H9 (cell line): Measurements from ENCODE around the gene MSH3. TPM values are rescaled to one million over a fixed set of nuclear protein-coding genes. Genes with fewer than 3 reads are reported as not detected.

Source experiments
- DNase-seq: peaks from one replicate; pipeline ENCODE4 v3.0.0-alpha.2; 2017
- H2AFZ ChIP-seq: one replicate; pipeline ENCODE4 v1.6.1; 2013; ENCODE audit warnings: mild to moderate bottlenecking, low read length, control low read depth, moderate library complexity
- H2AK5ac ChIP-seq: 2 replicates; pipeline ENCODE4 v1.6.1; 2013; ENCODE audit warnings: low read length, control low read depth, mixed read lengths; ENCODE audit not compliant: insufficient read length
- H2BK120ac ChIP-seq: one replicate; pipeline ENCODE4 v1.6.1; 2013; ENCODE audit warnings: low read depth, mild to moderate bottlenecking, low read length, control low read depth, inconsistent platforms; ENCODE audit not compliant: poor library complexity, severe bottlenecking
- H2BK12ac ChIP-seq: 2 replicates; pipeline ENCODE4 v1.6.1; 2013; ENCODE audit warnings: low read length, control low read depth, mixed read lengths, low read depth; ENCODE audit not compliant: insufficient read length
- H2BK15ac ChIP-seq: 2 replicates; pipeline ENCODE4 v1.6.1; 2013; ENCODE audit warnings: low read depth, low read length, control low read depth
- H2BK20ac ChIP-seq: one replicate; pipeline ENCODE4 v1.6.1; 2013; ENCODE audit warnings: low read depth, mild to moderate bottlenecking, low read length, control low read depth, inconsistent platforms; ENCODE audit not compliant: poor library complexity, severe bottlenecking
- H2BK5ac ChIP-seq: 2 replicates; pipeline ENCODE4 v1.6.1; 2013; ENCODE audit warnings: low read length, control low read depth, mixed read lengths; ENCODE audit not compliant: insufficient read length
- H3K14ac ChIP-seq: 2 replicates; pipeline ENCODE4 v1.6.1; 2013; ENCODE audit warnings: low read length, control low read depth; ENCODE audit not compliant: insufficient read depth
- H3K18ac ChIP-seq: 2 replicates; pipeline ENCODE4 v1.6.1; 2013; ENCODE audit warnings: low read depth, mild to moderate bottlenecking, mixed read lengths, low read length, control low read depth; ENCODE audit not compliant: insufficient read length
- H3K23ac ChIP-seq: 2 replicates; pipeline ENCODE4 v1.6.1; 2013; ENCODE audit warnings: low read length, control low read depth, mixed read lengths, low read depth; ENCODE audit not compliant: insufficient read length
- H3K23me2 ChIP-seq: 2 replicates; pipeline ENCODE4 v1.6.1; 2013; ENCODE audit warnings: low read depth, mild to moderate bottlenecking, mixed read lengths, low read length, control low read depth; ENCODE audit not compliant: insufficient read length, poor library complexity, severe bottlenecking
- H3K27ac ChIP-seq: 2 replicates; pipeline ENCODE4 v1.5.1; 2013; ENCODE audit warnings: low read length, control low read depth, mixed read lengths, low read depth; ENCODE audit not compliant: insufficient read length
- H3K27me3 ChIP-seq: 2 replicates; pipeline ENCODE4 v1.6.1; 2013; ENCODE audit warnings: low read length, control low read depth, inconsistent platforms; ENCODE audit not compliant: insufficient read depth
- H3K4ac ChIP-seq: 2 replicates; pipeline ENCODE4 v1.6.1; 2013; ENCODE audit warnings: low read depth, mild to moderate bottlenecking, control low read depth, inconsistent platforms, low read length, moderate library complexity
- H3K4me1 ChIP-seq: 2 replicates; pipeline ENCODE4 v1.6.1; 2013; ENCODE audit warnings: low read length, control low read depth, inconsistent platforms; ENCODE audit not compliant: insufficient read depth
- H3K4me2 ChIP-seq: 2 replicates; pipeline ENCODE4 v1.6.1; 2013; ENCODE audit warnings: low read length, control low read depth, mixed read lengths; ENCODE audit not compliant: insufficient read length, insufficient read depth
- H3K56ac ChIP-seq: 2 replicates; pipeline ENCODE4 v1.6.1; 2013; ENCODE audit warnings: low read depth, mild to moderate bottlenecking, mixed read lengths, low read length, control low read depth; ENCODE audit not compliant: insufficient read length
- H3K79me1 ChIP-seq: 2 replicates; pipeline ENCODE4 v1.6.1; 2013; ENCODE audit warnings: low read depth, mild to moderate bottlenecking, moderate library complexity, low read length, control low read depth, inconsistent platforms; ENCODE audit not compliant: insufficient read depth, poor library complexity, severe bottlenecking
- H3K79me2 ChIP-seq: 2 replicates; pipeline ENCODE4 v1.6.1; 2013; ENCODE audit warnings: low read length, control low read depth, inconsistent platforms; ENCODE audit not compliant: insufficient read depth
- H3K9ac ChIP-seq: 2 replicates; pipeline ENCODE4 v1.6.1; 2013; ENCODE audit warnings: low read length, control low read depth, mixed read lengths; ENCODE audit not compliant: insufficient read length; ENCODE audit errors: extremely low read depth
- H3K9me3 ChIP-seq: one replicate; pipeline ENCODE4 v1.6.1; 2013; ENCODE audit warnings: low read depth, low read length, inconsistent platforms; ENCODE audit not compliant: control insufficient read depth
- H3T11ph ChIP-seq: one replicate; pipeline ENCODE4 v1.6.1; 2013; ENCODE audit warnings: mild to moderate bottlenecking, low read length, control low read depth, inconsistent platforms
- H4K20me1 ChIP-seq: one replicate; pipeline ENCODE4 v1.6.1; 2013; ENCODE audit not compliant: control insufficient read depth, insufficient read length, insufficient read depth
- H4K5ac ChIP-seq: 2 replicates; pipeline ENCODE4 v1.6.1; 2013; ENCODE audit warnings: low read depth, mild to moderate bottlenecking, mixed read lengths, low read length, control low read depth; ENCODE audit not compliant: insufficient read length
- H4K8ac ChIP-seq: replicated peaks from 2 replicates; pipeline ENCODE4 v1.6.1; 2013; ENCODE audit warnings: low read length, control low read depth, mixed read lengths, low read depth; ENCODE audit not compliant: insufficient read length
- H4K91ac ChIP-seq: 2 replicates; pipeline ENCODE4 v1.6.1; 2013; ENCODE audit warnings: low read depth, mild to moderate bottlenecking, moderate library complexity, mixed read lengths, low read length, control low read depth; ENCODE audit not compliant: insufficient read length
- H3K27ac Mint-ChIP-seq, 3 experiments: 2 replicates in 2 of 3; 3 replicates in 1 of 3; pipeline ENCODE4 v1.8.0; 2020 to 2021; ENCODE audit warnings: mixed read lengths in 3 of 3, mild to moderate bottlenecking in 1 of 3, moderate library complexity in 1 of 3
- H3K27me3 Mint-ChIP-seq: 2 replicates; pipeline ENCODE4 v1.8.0; 2021; ENCODE audit warnings: low read depth, mild to moderate bottlenecking, moderate library complexity, mixed read lengths
- H3K36me3 Mint-ChIP-seq, 3 experiments: 2 replicates in 2 of 3; 3 replicates in 1 of 3; pipeline ENCODE4 v1.8.0; 2020 to 2021; ENCODE audit warnings: low read depth in 3 of 3, mixed read lengths in 3 of 3; ENCODE audit not compliant: insufficient read depth in 1 of 3
- H3K4me1 Mint-ChIP-seq, 2 experiments: 2 replicates each; pipeline ENCODE4 v1.8.0; 2020; ENCODE audit warnings: mixed read lengths in 2 of 2
- H3K4me3 Mint-ChIP-seq, 2 experiments: 2 replicates in 1 of 2; 3 replicates in 1 of 2; pipeline ENCODE4 v1.8.0; 2020 to 2021; ENCODE audit warnings: mild to moderate bottlenecking in 2 of 2, mixed read lengths in 2 of 2, moderate library complexity in 1 of 2
- H3K9me3 Mint-ChIP-seq, 2 experiments: 2 replicates in 1 of 2; 3 replicates in 1 of 2; pipeline ENCODE4 v1.8.0; 2020; ENCODE audit warnings: mild to moderate bottlenecking in 2 of 2, mixed read lengths in 2 of 2, moderate library complexity in 1 of 2
- CTCF ChIP-seq: fragments of 200-600 bp; sonication (generic); conservative IDR thresholded peaks from 3 replicates; pipeline ENCODE4 v1.8.0; 2021; ENCODE audit warnings: antibody characterized with exemption, mild to moderate bottlenecking
- WGBS: extraction: QIAGEN DNeasy Blood & Tissue Kit; methylation state at CpG from one replicate; pipeline ENCODE4 v1.1.7; 2013; ENCODE audit warnings: missing lambda C conversion rate, low lambda C conversion rate, mixed read lengths; ENCODE audit not compliant: insufficient read length; ENCODE audit errors: extremely low coverage; 5-methylcytosine and 5-hydroxymethylcytosine counted together
- total RNA-seq: library from RNA; stranded (reverse); gene quantifications from 2 replicates; pipeline ENCODE4 v1.2.1, GENCODE V29; 2021

The MSH3 gene
- total RNA-seq, 1 experiment from 2014 or later = 17.3 TPM

- no peak overlapping the region for H2BK120ac ChIP-seq
- DNase-seq = no peak
- H3K9me3 ChIP-seq = no peaks in the 10 kb centered on the region
- no peak overlapping the region for H2BK5ac ChIP-seq
- H3K56ac ChIP-seq = no peak overlapping the region
- no CpG with 5 or more reads among the region's 4 CpGs for WGBS
- no peaks in the 10 kb centered on the region for H3K79me2 ChIP-seq
- H3K27me3 ChIP-seq = no peaks in the 10 kb centered on the region
- H4K91ac ChIP-seq = no peak overlapping the region
- no peak overlapping the region for H2BK15ac ChIP-seq
- H3K23ac ChIP-seq = no peak overlapping the region
- H4K8ac ChIP-seq = no peak overlapping the region
- no peak overlapping the region for H2BK12ac ChIP-seq
- TF ChIP-seq CTCF = no peak
- Mint-ChIP-seq H3K9me3 (no peaks in the 10 kb centered on the region; a peak in 1 of 5 replicates), H3K27ac (no peak overlapping the region), H3K27me3 (no peaks in the 10 kb centered on the region), H3K4me3 (no peak overlapping the region), H3K36me3 (peaks cover 61 to 90% (median 89%) of the 10 kb centered on the region in 3 experiments), H3K4me1 (no peaks in the 10 kb centered on the region)
- no peak overlapping the region for H2AFZ ChIP-seq
- H3K14ac ChIP-seq = no peak overlapping the region
- H3K27ac ChIP-seq = no peak overlapping the region
- no peak overlapping the region for H4K5ac ChIP-seq
- H3K4me1 ChIP-seq = no peaks in the 10 kb centered on the region
- H2BK20ac ChIP-seq = no peak overlapping the region
- no peak overlapping the region for H3K4me2 ChIP-seq
- H3K18ac ChIP-seq = no peak overlapping the region
- no peaks in the 10 kb centered on the region for H3K79me1 ChIP-seq
- H3K9ac ChIP-seq = no peak overlapping the region
- H2AK5ac ChIP-seq = no peak overlapping the region
- H3K23me2 ChIP-seq = no peaks in the 10 kb centered on the region
- no peaks in the 10 kb centered on the region for H4K20me1 ChIP-seq
- no peak overlapping the region for H3K4ac ChIP-seq
- H3T11ph ChIP-seq = no peak overlapping the region
Observed at GRCh38 chr5:80641353-80641752, 13.1 kb upstream of the MSH3 start.
